Endothelial cell of umbilical vein (primary cell): ENCODE measurements around the gene ATXN1. TPM values are rescaled to one million over a fixed set of nuclear protein-coding genes. Genes with fewer than 3 reads are reported as not detected.
A peak's percentile ranks its signal among the peaks of the same experiment; 100 is the strongest.

Experiments
- BruUV-seq: library from RNA; stranded (reverse); fragments of 400-500 nt; replicated peaks from 2 replicates; lab custom pipeline; 2021; lab: Mats Ljungman, UMichigan
- CTCF ChIA-PET: fragments of 300-600, 350-600 bp; sonication (Branson Sonifier 250); formaldehyde crosslinking; loops from one replicate; lab custom pipeline; 2021; ENCODE audit warnings: antibody characterized with exemption, inconsistent platforms; lab: Charles Lee
- POLR2A ChIA-PET: fragments of 300-600, 350-600 bp; sonication (Branson Sonifier 250); formaldehyde crosslinking; loops from one replicate; lab custom pipeline; 2021; ENCODE audit warnings: antibody characterized with exemption, inconsistent platforms; lab: Charles Lee
- DNase-seq: peaks from one replicate; pipeline ENCODE4 v3.0.0-alpha.2; 2011; ENCODE audit warnings: low read depth, low spot score
- FAIRE-seq: peaks from 2 replicates; lab custom pipeline; 2011; peaks lifted over from hg19 to GRCh38; lab: Jason Lieb, UNC
- H2AFZ ChIP-seq: 2 replicates; pipeline ENCODE4 v1.6.0; 2012; ENCODE audit warnings: low read depth, low read length, control low read depth, inconsistent platforms
- H3K27ac ChIP-seq: 2 replicates; pipeline ENCODE4 v1.5.1; 2011; ENCODE audit warnings: low read depth, mild to moderate bottlenecking, control low read depth, low read length, moderate library complexity; ENCODE audit not compliant: insufficient read depth
- H3K27me3 ChIP-seq, 2 experiments: 2 replicates each; pipeline versions ENCODE4 v1.6.0 to v1.6.1; 2011; ENCODE audit warnings: low read length in 2 of 2, mixed read lengths in 1 of 2; ENCODE audit not compliant: control insufficient read depth in 2 of 2, insufficient read depth in 2 of 2
- H3K36me3 ChIP-seq, 2 experiments: 2 replicates in 1 of 2; 3 replicates in 1 of 2; pipeline ENCODE4 v1.5.1; 2011; ENCODE audit warnings: low read length in 2 of 2, mild to moderate bottlenecking in 1 of 2, moderate library complexity in 1 of 2; ENCODE audit not compliant: control insufficient read depth in 2 of 2, insufficient read depth in 2 of 2; ENCODE audit errors: extremely low read depth in 1 of 2
- H3K4me1 ChIP-seq: 3 replicates; pipeline ENCODE4 v1.5.1; 2011; ENCODE audit warnings: mild to moderate bottlenecking, low read length; ENCODE audit not compliant: control insufficient read depth, insufficient read depth; ENCODE audit errors: extremely low read depth
- H3K4me2 ChIP-seq: 2 replicates; pipeline ENCODE4 v1.6.1; 2011; ENCODE audit warnings: low read length, control low read depth, mixed read lengths; ENCODE audit not compliant: insufficient read depth
- H3K4me3 ChIP-seq, 3 experiments: fragments of 200-600 bp in 1 of 3; sonication (generic), shearing (Covaris generic) in 1 of 3; replicated peaks in 1 of 3; 2 replicates each; pipeline ENCODE4 v1.5.1; 2011 to 2016; ENCODE audit warnings: control low read depth in 3 of 3, low read length in 3 of 3, mild to moderate bottlenecking in 2 of 3, inconsistent platforms in 1 of 3, low read depth in 1 of 3, moderate library complexity in 1 of 3; ENCODE audit not compliant: insufficient read depth in 1 of 3
- H3K79me2 ChIP-seq: 2 replicates; pipeline ENCODE4 v1.6.0; 2012; ENCODE audit warnings: low read length, inconsistent platforms; ENCODE audit not compliant: control insufficient read depth, insufficient read depth
- H3K9ac ChIP-seq: replicated peaks from 2 replicates; pipeline ENCODE3; 2011; ENCODE audit warnings: low read length, control low read depth; ENCODE audit not compliant: insufficient read depth; ENCODE audit errors: extremely low read depth
- H3K9me1 ChIP-seq: replicated peaks from 3 replicates; pipeline ENCODE4 v1.6.0; 2011; ENCODE audit warnings: mild to moderate bottlenecking, low read length; ENCODE audit not compliant: control insufficient read depth, insufficient read depth; ENCODE audit errors: extremely low read depth
- H3K9me3 ChIP-seq: replicated peaks from 2 replicates; pipeline ENCODE4 v1.5.1; 2012; ENCODE audit warnings: low read length, inconsistent platforms; ENCODE audit not compliant: control insufficient read depth, insufficient read depth
- H4K20me1 ChIP-seq: replicated peaks from 2 replicates; pipeline ENCODE3; 2011; ENCODE audit warnings: mild to moderate bottlenecking, low read length; ENCODE audit not compliant: control insufficient read depth, insufficient read depth; ENCODE audit errors: extremely low read depth
- FOS ChIP-seq: IDR thresholded peaks from 2 replicates; pipeline ENCODE4 v1.6.1; 2011; ENCODE audit warnings: mild to moderate bottlenecking, low read length, moderate library complexity, borderline replicate concordance; ENCODE audit not compliant: insufficient read depth
- GATA2 ChIP-seq: IDR thresholded peaks from 2 replicates; pipeline ENCODE4 v1.7.0; 2011; ENCODE audit warnings: low read depth, mild to moderate bottlenecking, moderate library complexity, mixed read lengths, low read length; ENCODE audit not compliant: insufficient read length, insufficient read depth
- JUN ChIP-seq: IDR thresholded peaks from 2 replicates; pipeline ENCODE4 v1.6.1; 2011; ENCODE audit warnings: borderline replicate concordance, low read depth; ENCODE audit not compliant: insufficient read length, insufficient read depth
- MAX ChIP-seq: IDR thresholded peaks from 2 replicates; pipeline ENCODE4 v1.6.1; 2011; ENCODE audit not compliant: insufficient read depth, insufficient read length
- MYC ChIP-seq: IDR thresholded peaks from one replicate; pipeline ENCODE4 v1.6.1; 2011; ENCODE audit warnings: mild to moderate bottlenecking, low read depth, low read length
- POLR2AphosphoS5 ChIP-seq: IDR thresholded peaks from 2 replicates; pipeline ENCODE4 v1.6.1; 2012; ENCODE audit warnings: low read depth, mild to moderate bottlenecking, control low read depth, low read length, moderate library complexity; ENCODE audit not compliant: insufficient read depth
- dilution Hi-C: fragments of 300-500 bp; cut with MboI; formaldehyde crosslinking; loops from one replicate; pipeline ENCODE4 v1.15.0; 2019; ENCODE audit warnings: low sequenced_read_pairs; ENCODE audit not compliant: extremely low pct_ligation_motif_present
- intact Hi-C: fragments of 100-400 bp; cut with micrococcal nuclease; formaldehyde crosslinking; loops from one replicate; pipeline ENCODE4 v1.10.0; 2022
- polyA plus RNA-seq, 4 experiments: library from polyadenylated mRNA; depleted of rRNA in 3 of 4; stranded (reverse) in 3 of 4; unstranded in 1 of 4; fragments of >200 nt; gene quantifications; 2 replicates each; pipeline versions ENCODE4 v1.2.1 to v1.2.3, GENCODE V29; 2011 to 2012; ENCODE audit warnings: missing spikeins in 1 of 4
- total RNA-seq: library from RNA; stranded (reverse); gene quantifications from 2 replicates; pipeline ENCODE4 v1.2.3, GENCODE V29; 2021

ATXN1 gene
- total and polyA plus RNA-seq, 2 donors (not counting 3 experiments of a cell fraction or from before 2014, with no cell fraction given), result 16.4 to 33.0 TPM

GRCh38 chr6:16769131-16769985, 8.1 kb upstream of the ATXN1 start:
- H2AFZ ChIP-seq, result peak overlapping the region; percentile 15
- POLR2A ChIA-PET, result interaction anchor here (0.8 kb wide), 1 partner anchor 10 kb away, joined by 4 read pairs; no protein-coding TSS in a partner anchor

GRCh38 chr6:16768477-16768830, 7.2 kb upstream of the ATXN1 start:
- H3K4me3 ChIP-seq, result no peak overlapping the region
- no peak for TF ChIP-seq JUN
- FAIRE-seq, result no peak
- intact Hi-C loops, result loop anchor here (5.0 kb wide), 3 partner anchors 244 to 551 kb away; no protein-coding TSS in a partner anchor
- no peaks in the 10 kb centered on the region for H3K27me3 ChIP-seq
- no peaks in the 10 kb centered on the region for H3K9me1 ChIP-seq
- H3K9ac ChIP-seq, result no peak overlapping the region
- no peaks in the 10 kb centered on the region for H3K9me3 ChIP-seq
- no TSS peak for BruUV-seq
- no peaks in the 10 kb centered on the region for H3K36me3 ChIP-seq
- ChIA-PET CTCF (interaction anchor here (0.7 to 10.2 kb wide), 8 partner anchors 33 to 432 kb away, joined by 3 to 112 read pairs (median 5); no protein-coding TSS in a partner anchor), POLR2A (interaction anchor here (0.8 kb wide), 1 partner anchor 9 kb away, joined by 4 read pairs; no protein-coding TSS in a partner anchor)
- H3K27ac ChIP-seq, result peak overlapping the region; percentile 84
- peak overlapping the region; percentile 17 for H2AFZ ChIP-seq
- no peaks in the 10 kb centered on the region for H3K79me2 ChIP-seq
- H4K20me1 ChIP-seq, result no peaks in the 10 kb centered on the region
- no peak overlapping the region for H3K4me2 ChIP-seq
- DNase-seq, result no peak
- H3K4me1 ChIP-seq, result peaks cover 60% of the 10 kb centered on the region
- dilution Hi-C loops, result no loop called here

More at GRCh38 chr6:16769131-16769985, 8.1 kb upstream of the ATXN1 start:
- Histone ChIP-seq H3K4me1 (peaks cover 51% of the 10 kb centered on the region), H3K79me2 (no peaks in the 10 kb centered on the region), H3K4me2 (peak overlapping the region; percentile 86), H3K4me3 (peak overlapping the region in 1 of 3 experiments; percentile 42), H3K36me3 (no peaks in the 10 kb centered on the region), H4K20me1 (no peaks in the 10 kb centered on the region), H3K9ac (peak overlapping the region; percentile 58), H3K9me1 (no peaks in the 10 kb centered on the region), H3K27me3 (no peaks in the 10 kb centered on the region), H3K9me3 (no peaks in the 10 kb centered on the region), H3K27ac (peak overlapping the region; percentile 84)
- CTCF ChIA-PET, result interaction anchor here (0.7 to 10.2 kb wide), 12 partner anchors 8 to 433 kb away, joined by 3 to 112 read pairs (median 7); partner anchors contain the start of gene ATXN1
- dilution Hi-C loops (no loop called here), intact Hi-C loops (loop anchor here (1.0 to 5.0 kb wide), 4 partner anchors 243 to 552 kb away; no protein-coding TSS in a partner anchor)
- FAIRE-seq, result peak; percentile 91
- DNase-seq, result peak; percentile 91
- no peak for TF ChIP-seq MYC
- peak; percentile 96 for TF ChIP-seq FOS
- peak; percentile 81 for TF ChIP-seq JUN
- TF ChIP-seq MAX, result peak; percentile 21
- peak; percentile 90 for TF ChIP-seq GATA2
- TF ChIP-seq POLR2AphosphoS5, result peak; percentile 85
- BruUV-seq, result no TSS peak
